ENCODE results near the gene MARF1. TPM values are rescaled to one million over a fixed set of nuclear protein-coding genes. Genes with fewer than 3 reads are reported as not detected.
"Not testable (repeated sequence)": the region's sequence is repeated elsewhere in the genome, so short reads cannot be mapped to it uniquely, and the experiment has no call there.

Gene MARF1
- total RNA-seq, 1 donor from 2014 or later, result 97.1 TPM

DNA sequence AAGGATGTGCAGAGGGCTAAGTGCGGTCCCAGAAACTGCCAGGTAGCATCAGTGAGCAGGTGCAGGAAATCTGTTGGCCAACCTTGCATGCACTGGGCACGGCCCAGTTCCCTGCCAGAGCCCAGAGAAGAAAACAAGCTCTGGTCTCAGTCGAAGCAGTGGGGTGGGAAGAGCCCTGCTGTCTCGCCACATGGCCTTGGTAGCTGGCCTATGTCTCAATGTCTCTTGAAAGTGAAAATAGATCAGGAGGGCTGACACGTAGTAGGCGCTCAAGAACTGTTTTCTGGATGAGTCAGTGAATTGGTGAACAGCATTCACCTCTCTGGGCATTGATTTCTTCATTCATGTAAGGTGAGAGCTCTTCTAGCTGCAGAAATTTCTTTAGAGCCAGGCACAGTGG, 90.4 kb downstream of the MARF1 start:
- intact Hi-C loops (cut with DNase I), result no loop called here
- no peaks in the 10 kb centered on the region for H3K36me3 ChIP-seq
- TF ChIP-seq, protein P1, sequence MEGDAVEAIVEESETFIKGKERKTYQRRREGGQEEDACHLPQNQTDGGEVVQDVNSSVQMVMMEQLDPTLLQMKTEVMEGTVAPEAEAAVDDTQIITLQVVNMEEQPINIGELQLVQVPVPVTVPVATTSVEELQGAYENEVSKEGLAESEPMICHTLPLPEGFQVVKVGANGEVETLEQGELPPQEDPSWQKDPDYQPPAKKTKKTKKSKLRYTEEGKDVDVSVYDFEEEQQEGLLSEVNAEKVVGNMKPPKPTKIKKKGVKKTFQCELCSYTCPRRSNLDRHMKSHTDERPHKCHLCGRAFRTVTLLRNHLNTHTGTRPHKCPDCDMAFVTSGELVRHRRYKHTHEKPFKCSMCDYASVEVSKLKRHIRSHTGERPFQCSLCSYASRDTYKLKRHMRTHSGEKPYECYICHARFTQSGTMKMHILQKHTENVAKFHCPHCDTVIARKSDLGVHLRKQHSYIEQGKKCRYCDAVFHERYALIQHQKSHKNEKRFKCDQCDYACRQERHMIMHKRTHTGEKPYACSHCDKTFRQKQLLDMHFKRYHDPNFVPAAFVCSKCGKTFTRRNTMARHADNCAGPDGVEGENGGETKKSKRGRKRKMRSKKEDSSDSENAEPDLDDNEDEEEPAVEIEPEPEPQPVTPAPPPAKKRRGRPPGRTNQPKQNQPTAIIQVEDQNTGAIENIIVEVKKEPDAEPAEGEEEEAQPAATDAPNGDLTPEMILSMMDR (IDR thresholded peaks at IDR 0.05), result no peak
- DNase-seq (no peak), ATAC-seq (no peak)
- no peak overlapping the region for H3K4me3 ChIP-seq
- H3K9me3 ChIP-seq, result no peaks in the 10 kb centered on the region
- no peak overlapping the region for H3K27ac ChIP-seq
- H3K4me1 ChIP-seq, result no peaks in the 10 kb centered on the region
- H3K27me3 ChIP-seq, result no peaks in the 10 kb centered on the region

DNA sequence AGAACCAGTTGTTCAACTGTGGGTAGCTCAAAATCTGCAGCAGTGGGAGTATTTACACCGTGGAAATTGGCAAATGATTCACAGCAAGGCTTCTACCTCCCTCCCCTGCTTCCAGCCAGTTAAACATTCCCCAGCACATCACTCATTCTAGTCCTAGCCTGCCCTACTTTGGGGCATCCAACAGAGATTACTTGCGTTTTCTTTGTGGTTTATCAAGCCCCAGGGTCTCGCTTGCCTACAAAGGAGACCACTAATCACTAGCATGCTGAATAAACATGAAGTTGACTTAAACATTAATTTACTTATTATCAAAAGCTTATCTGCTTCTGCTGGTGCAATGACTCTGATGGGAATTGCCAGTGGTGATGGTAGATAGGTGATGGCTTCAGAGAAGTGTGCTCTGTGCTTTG, 94.5 kb downstream of the MARF1 start:
- DNase-seq, result no peak
- Histone ChIP-seq H3K36me3 (no peaks in the 10 kb centered on the region), H3K27ac (no peak overlapping the region), H3K27me3 (no peaks in the 10 kb centered on the region), H3K4me3 (no peak overlapping the region), H3K4me1 (no peaks in the 10 kb centered on the region), H3K9me3 (no peaks in the 10 kb centered on the region)
- intact Hi-C loops (cut with DNase I), result no loop called here
- TF ChIP-seq, protein P1 (IDR thresholded peaks at IDR 0.05), result no peak
- no peak for ATAC-seq

DNA sequence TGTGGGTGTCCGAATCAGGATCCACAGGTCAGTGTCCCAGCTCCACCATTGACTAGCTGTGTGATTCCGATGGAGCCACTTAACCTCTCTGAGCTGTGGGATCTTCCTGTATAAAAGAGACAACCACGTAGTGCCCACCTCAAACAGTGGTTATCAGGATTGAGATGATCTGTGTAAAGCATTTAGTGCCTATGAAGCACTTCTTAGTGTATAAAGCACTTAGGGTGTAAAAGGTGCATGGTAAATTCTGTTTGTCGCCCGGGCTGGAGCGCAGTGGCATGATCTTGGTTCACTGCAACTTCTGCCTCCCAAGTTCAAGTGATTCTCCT, 95.2 kb downstream of the MARF1 start:
- TF ChIP-seq, protein P1 (IDR thresholded peaks at IDR 0.05), result no peak
- DNase-seq (no peak), ATAC-seq (no peak)
- Histone ChIP-seq H3K9me3 (no peaks in the 10 kb centered on the region), H3K36me3 (no peaks in the 10 kb centered on the region), H3K27ac (no peak overlapping the region), H3K4me3 (no peak overlapping the region), H3K27me3 (no peaks in the 10 kb centered on the region), H3K4me1 (no peaks in the 10 kb centered on the region)
- intact Hi-C loops (cut with DNase I), result no loop called here

DNA sequence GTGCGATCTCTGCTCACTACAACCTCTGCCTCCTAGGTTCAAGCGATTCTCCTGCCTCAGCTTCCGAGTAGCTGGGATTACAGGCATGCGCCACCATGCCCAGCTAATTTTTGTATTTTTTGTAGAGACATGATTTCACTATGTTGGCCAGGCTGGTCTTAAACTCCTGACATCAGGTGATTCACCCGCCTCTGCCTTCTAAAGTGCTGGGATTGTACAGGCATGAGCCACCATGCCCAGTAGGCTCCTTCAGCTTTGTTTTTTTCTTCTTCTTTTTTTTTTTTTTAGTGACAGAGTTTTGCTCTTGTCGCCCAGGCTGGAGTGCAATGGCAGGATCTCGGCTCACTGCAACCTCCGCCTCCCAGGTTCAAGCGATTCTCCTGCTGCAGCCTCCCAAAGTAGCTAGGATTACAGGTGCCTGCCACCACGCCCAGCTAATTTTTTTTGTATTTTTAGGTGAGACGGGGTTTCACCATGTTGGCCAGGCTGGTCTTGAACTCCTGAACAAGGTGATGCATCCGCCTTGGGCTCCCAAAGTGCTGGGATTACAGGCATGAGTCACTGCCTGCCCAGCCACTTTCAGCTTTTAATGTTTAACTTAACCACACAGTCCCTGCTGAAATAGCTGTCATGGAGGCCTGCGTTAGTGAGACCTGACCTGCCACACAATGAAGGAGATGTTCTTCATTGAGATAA, 95.7 kb downstream of the MARF1 start:
- H3K4me1 ChIP-seq; H3K36me3 ChIP-seq; H3K27ac ChIP-seq; H3K9me3 ChIP-seq; intact Hi-C loops (cut with DNase I); DNase-seq; H3K4me3 ChIP-seq; H3K27me3 ChIP-seq; ATAC-seq: not testable (repeated sequence)

DNA sequence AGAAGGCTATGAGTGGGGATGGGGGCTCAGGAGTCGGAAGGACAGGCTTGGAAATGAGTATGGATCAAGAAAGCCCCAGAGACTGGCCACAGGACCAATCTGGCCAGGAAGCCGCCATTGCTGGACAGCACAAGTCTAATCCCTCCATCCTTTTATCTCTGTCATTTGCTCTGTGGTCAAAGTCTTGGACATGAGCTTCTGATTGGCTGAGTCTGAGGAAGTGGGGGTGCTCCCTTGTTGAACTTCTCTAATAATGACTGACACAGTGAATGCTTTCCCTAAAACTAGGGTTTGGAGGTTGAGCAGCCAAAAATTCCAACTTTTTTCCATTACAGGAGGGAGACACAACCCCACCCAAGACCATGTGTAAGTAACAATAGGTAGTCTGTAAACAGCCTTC, 97.4 kb downstream of the MARF1 start:
- no peaks in the 10 kb centered on the region for H3K36me3 ChIP-seq
- H3K4me3 ChIP-seq, result no peak overlapping the region
- H3K4me1 ChIP-seq, result no peaks in the 10 kb centered on the region
- no peaks in the 10 kb centered on the region for H3K9me3 ChIP-seq
- intact Hi-C loops (cut with DNase I), result no loop called here
- no peak for DNase-seq
- H3K27me3 ChIP-seq, result no peaks in the 10 kb centered on the region
- TF ChIP-seq, protein P1 (IDR thresholded peaks at IDR 0.05), result no peak
- ATAC-seq, result no peak
- H3K27ac ChIP-seq, result no peak overlapping the region

DNA sequence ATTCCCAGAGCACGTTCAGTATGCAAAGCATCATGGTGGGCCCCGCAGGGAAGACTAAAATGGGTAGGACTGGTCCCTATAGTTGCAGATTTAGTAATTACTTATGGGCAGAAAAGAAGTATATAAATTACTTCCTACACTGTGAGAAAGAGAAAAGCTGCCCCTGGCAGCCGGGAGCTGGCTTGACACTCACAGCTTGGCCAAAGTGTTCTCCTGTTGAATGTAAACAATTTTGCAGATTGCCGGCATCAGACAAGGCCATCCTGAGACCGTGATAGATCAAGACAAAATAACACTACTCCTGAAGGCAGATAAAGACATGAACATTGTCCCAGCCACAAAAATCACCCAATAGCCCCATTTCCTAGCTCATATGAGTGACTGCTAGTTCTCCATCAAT, 98.5 kb downstream of the MARF1 start:
- intact Hi-C loops (cut with DNase I), result no loop called here
- Histone ChIP-seq H3K4me1 (no peaks in the 10 kb centered on the region), H3K27ac (no peak overlapping the region), H3K4me3 (no peak overlapping the region), H3K9me3 (no peaks in the 10 kb centered on the region), H3K27me3 (no peaks in the 10 kb centered on the region), H3K36me3 (no peaks in the 10 kb centered on the region)
- ATAC-seq, result no peak
- TF ChIP-seq, protein P1 (IDR thresholded peaks at IDR 0.05), result no peak
- DNase-seq, result no peak

Other genes starting within 250 kb of the MARF1 start
- 1.6 TPM for gene MPV17L, start 247.4 kb downstream of the MARF1 start, total RNA-seq
- gene BMERB1, start 208.6 kb downstream of the MARF1 start, total RNA-seq, result 22.6 TPM
- 28.9 TPM for gene NDE1, start 7.1 kb upstream of the MARF1 start, total RNA-seq
- 106 TPM for gene MYH11, start 213.9 kb upstream of the MARF1 start, total RNA-seq
- gene CEP20, start 245.4 kb upstream of the MARF1 start, total RNA-seq, result 30.3 TPM